H9 (cell line): ENCODE results near the gene KLKB1. TPM values are rescaled to one million over a fixed set of nuclear protein-coding genes. Genes with fewer than 3 reads are reported as not detected.

Experiments
- DNase-seq: peaks from one replicate; pipeline ENCODE4 v3.0.0-alpha.2; 2017
- H2AFZ ChIP-seq: one replicate; pipeline ENCODE4 v1.6.1; 2013; ENCODE audit warnings: mild to moderate bottlenecking, low read length, control low read depth, moderate library complexity
- H2AK5ac ChIP-seq: 2 replicates; pipeline ENCODE4 v1.6.1; 2013; ENCODE audit warnings: low read length, control low read depth, mixed read lengths; ENCODE audit not compliant: insufficient read length
- H2BK120ac ChIP-seq: one replicate; pipeline ENCODE4 v1.6.1; 2013; ENCODE audit warnings: low read depth, mild to moderate bottlenecking, low read length, control low read depth, inconsistent platforms; ENCODE audit not compliant: poor library complexity, severe bottlenecking
- H2BK12ac ChIP-seq: 2 replicates; pipeline ENCODE4 v1.6.1; 2013; ENCODE audit warnings: low read length, control low read depth, mixed read lengths, low read depth; ENCODE audit not compliant: insufficient read length
- H2BK15ac ChIP-seq: 2 replicates; pipeline ENCODE4 v1.6.1; 2013; ENCODE audit warnings: low read depth, low read length, control low read depth
- H2BK20ac ChIP-seq: one replicate; pipeline ENCODE4 v1.6.1; 2013; ENCODE audit warnings: low read depth, mild to moderate bottlenecking, low read length, control low read depth, inconsistent platforms; ENCODE audit not compliant: poor library complexity, severe bottlenecking
- H2BK5ac ChIP-seq: 2 replicates; pipeline ENCODE4 v1.6.1; 2013; ENCODE audit warnings: low read length, control low read depth, mixed read lengths; ENCODE audit not compliant: insufficient read length
- H3K14ac ChIP-seq: 2 replicates; pipeline ENCODE4 v1.6.1; 2013; ENCODE audit warnings: low read length, control low read depth; ENCODE audit not compliant: insufficient read depth
- H3K18ac ChIP-seq: 2 replicates; pipeline ENCODE4 v1.6.1; 2013; ENCODE audit warnings: low read depth, mild to moderate bottlenecking, mixed read lengths, low read length, control low read depth; ENCODE audit not compliant: insufficient read length
- H3K23ac ChIP-seq: 2 replicates; pipeline ENCODE4 v1.6.1; 2013; ENCODE audit warnings: low read length, control low read depth, mixed read lengths, low read depth; ENCODE audit not compliant: insufficient read length
- H3K23me2 ChIP-seq: 2 replicates; pipeline ENCODE4 v1.6.1; 2013; ENCODE audit warnings: low read depth, mild to moderate bottlenecking, mixed read lengths, low read length, control low read depth; ENCODE audit not compliant: insufficient read length, poor library complexity, severe bottlenecking
- H3K27ac ChIP-seq: 2 replicates; pipeline ENCODE4 v1.5.1; 2013; ENCODE audit warnings: low read length, control low read depth, mixed read lengths, low read depth; ENCODE audit not compliant: insufficient read length
- H3K27me3 ChIP-seq: 2 replicates; pipeline ENCODE4 v1.6.1; 2013; ENCODE audit warnings: low read length, control low read depth, inconsistent platforms; ENCODE audit not compliant: insufficient read depth
- H3K4ac ChIP-seq: 2 replicates; pipeline ENCODE4 v1.6.1; 2013; ENCODE audit warnings: low read depth, mild to moderate bottlenecking, control low read depth, inconsistent platforms, low read length, moderate library complexity
- H3K4me1 ChIP-seq: 2 replicates; pipeline ENCODE4 v1.6.1; 2013; ENCODE audit warnings: low read length, control low read depth, inconsistent platforms; ENCODE audit not compliant: insufficient read depth
- H3K4me2 ChIP-seq: 2 replicates; pipeline ENCODE4 v1.6.1; 2013; ENCODE audit warnings: low read length, control low read depth, mixed read lengths; ENCODE audit not compliant: insufficient read length, insufficient read depth
- H3K56ac ChIP-seq: 2 replicates; pipeline ENCODE4 v1.6.1; 2013; ENCODE audit warnings: low read depth, mild to moderate bottlenecking, mixed read lengths, low read length, control low read depth; ENCODE audit not compliant: insufficient read length
- H3K79me1 ChIP-seq: 2 replicates; pipeline ENCODE4 v1.6.1; 2013; ENCODE audit warnings: low read depth, mild to moderate bottlenecking, moderate library complexity, low read length, control low read depth, inconsistent platforms; ENCODE audit not compliant: insufficient read depth, poor library complexity, severe bottlenecking
- H3K79me2 ChIP-seq: 2 replicates; pipeline ENCODE4 v1.6.1; 2013; ENCODE audit warnings: low read length, control low read depth, inconsistent platforms; ENCODE audit not compliant: insufficient read depth
- H3K9ac ChIP-seq: 2 replicates; pipeline ENCODE4 v1.6.1; 2013; ENCODE audit warnings: low read length, control low read depth, mixed read lengths; ENCODE audit not compliant: insufficient read length; ENCODE audit errors: extremely low read depth
- H3K9me3 ChIP-seq: one replicate; pipeline ENCODE4 v1.6.1; 2013; ENCODE audit warnings: low read depth, low read length, inconsistent platforms; ENCODE audit not compliant: control insufficient read depth
- H3T11ph ChIP-seq: one replicate; pipeline ENCODE4 v1.6.1; 2013; ENCODE audit warnings: mild to moderate bottlenecking, low read length, control low read depth, inconsistent platforms
- H4K20me1 ChIP-seq: one replicate; pipeline ENCODE4 v1.6.1; 2013; ENCODE audit not compliant: control insufficient read depth, insufficient read length, insufficient read depth
- H4K5ac ChIP-seq: 2 replicates; pipeline ENCODE4 v1.6.1; 2013; ENCODE audit warnings: low read depth, mild to moderate bottlenecking, mixed read lengths, low read length, control low read depth; ENCODE audit not compliant: insufficient read length
- H4K8ac ChIP-seq: replicated peaks from 2 replicates; pipeline ENCODE4 v1.6.1; 2013; ENCODE audit warnings: low read length, control low read depth, mixed read lengths, low read depth; ENCODE audit not compliant: insufficient read length
- H4K91ac ChIP-seq: 2 replicates; pipeline ENCODE4 v1.6.1; 2013; ENCODE audit warnings: low read depth, mild to moderate bottlenecking, moderate library complexity, mixed read lengths, low read length, control low read depth; ENCODE audit not compliant: insufficient read length
- H3K27ac Mint-ChIP-seq, 3 experiments: 2 replicates in 2 of 3; 3 replicates in 1 of 3; pipeline ENCODE4 v1.8.0; 2020 to 2021; ENCODE audit warnings: mixed read lengths in 3 of 3, mild to moderate bottlenecking in 1 of 3, moderate library complexity in 1 of 3
- H3K27me3 Mint-ChIP-seq: 2 replicates; pipeline ENCODE4 v1.8.0; 2021; ENCODE audit warnings: low read depth, mild to moderate bottlenecking, moderate library complexity, mixed read lengths
- H3K36me3 Mint-ChIP-seq, 3 experiments: 2 replicates in 2 of 3; 3 replicates in 1 of 3; pipeline ENCODE4 v1.8.0; 2020 to 2021; ENCODE audit warnings: low read depth in 3 of 3, mixed read lengths in 3 of 3; ENCODE audit not compliant: insufficient read depth in 1 of 3
- H3K4me1 Mint-ChIP-seq, 2 experiments: 2 replicates each; pipeline ENCODE4 v1.8.0; 2020; ENCODE audit warnings: mixed read lengths in 2 of 2
- H3K4me3 Mint-ChIP-seq, 2 experiments: 2 replicates in 1 of 2; 3 replicates in 1 of 2; pipeline ENCODE4 v1.8.0; 2020 to 2021; ENCODE audit warnings: mild to moderate bottlenecking in 2 of 2, mixed read lengths in 2 of 2, moderate library complexity in 1 of 2
- H3K9me3 Mint-ChIP-seq, 2 experiments: 2 replicates in 1 of 2; 3 replicates in 1 of 2; pipeline ENCODE4 v1.8.0; 2020; ENCODE audit warnings: mild to moderate bottlenecking in 2 of 2, mixed read lengths in 2 of 2, moderate library complexity in 1 of 2
- CTCF ChIP-seq: fragments of 200-600 bp; sonication (generic); conservative IDR thresholded peaks from 3 replicates; pipeline ENCODE4 v1.8.0; 2021; ENCODE audit warnings: antibody characterized with exemption, mild to moderate bottlenecking
- WGBS: extraction: QIAGEN DNeasy Blood & Tissue Kit; methylation state at CpG from one replicate; pipeline ENCODE4 v1.1.7; 2013; ENCODE audit warnings: missing lambda C conversion rate, low lambda C conversion rate, mixed read lengths; ENCODE audit not compliant: insufficient read length; ENCODE audit errors: extremely low coverage; 5-methylcytosine and 5-hydroxymethylcytosine counted together
- total RNA-seq: library from RNA; stranded (reverse); gene quantifications from 2 replicates; pipeline ENCODE4 v1.2.1, GENCODE V29; 2021

KLKB1 gene
- total RNA-seq, 1 experiment from 2014 or later, result 21.8 TPM

GRCh38 chr4:186248643-186249042 is 21.3 kb downstream of the KLKB1 start:
- no peak overlapping the region for H4K5ac ChIP-seq
- no peak overlapping the region for H3K23ac ChIP-seq
- H4K8ac ChIP-seq, result no peak overlapping the region
- H3K27ac ChIP-seq, result peak overlapping the region; percentile 99
- Mint-ChIP-seq H3K27ac (peak overlapping the region; percentile 71 to 99 (median 98)), H3K4me3 (peak overlapping the region; percentile 40 to 55; a peak in 3 of 5 replicates), H3K36me3 (peaks cover 2 to 11% (median 3%) of the 10 kb centered on the region in 3 experiments; a peak in 4 of 7 replicates), H3K9me3 (peaks cover 2 to 3% of the 10 kb centered on the region in 2 experiments), H3K4me1 (peaks cover 44 to 54% of the 10 kb centered on the region in 2 experiments), H3K27me3 (no peaks in the 10 kb centered on the region; the same call in 1 of the 2 replicates)
- no peak overlapping the region for H2BK5ac ChIP-seq
- no CpG with 5 or more reads among the region's 1 CpG for WGBS
- no peak overlapping the region for H3K9ac ChIP-seq
- H3K4me2 ChIP-seq, result no peak overlapping the region
- no peak overlapping the region for H2BK120ac ChIP-seq
- no peak overlapping the region for H2AK5ac ChIP-seq
- no peak overlapping the region for H2AFZ ChIP-seq
- no peak overlapping the region for H3T11ph ChIP-seq
- no peak for DNase-seq
- no peaks in the 10 kb centered on the region for H3K27me3 ChIP-seq
- H3K14ac ChIP-seq, result no peak overlapping the region
- no peak overlapping the region for H4K91ac ChIP-seq
- H2BK12ac ChIP-seq, result no peak overlapping the region
- H3K79me2 ChIP-seq, result peaks cover 18% of the 10 kb centered on the region; the same call in 1 of the 2 replicates
- TF ChIP-seq CTCF, result no peak
- H3K4ac ChIP-seq, result no peak overlapping the region
- H3K23me2 ChIP-seq, result no peaks in the 10 kb centered on the region
- no peaks in the 10 kb centered on the region for H3K9me3 ChIP-seq
- no peak overlapping the region for H2BK15ac ChIP-seq
- no peak overlapping the region for H2BK20ac ChIP-seq
- H4K20me1 ChIP-seq, result peaks cover 2% of the 10 kb centered on the region
- H3K56ac ChIP-seq, result no peak overlapping the region
- H3K18ac ChIP-seq, result no peak overlapping the region
- peaks cover 13% of the 10 kb centered on the region for H3K4me1 ChIP-seq
- H3K79me1 ChIP-seq, result no peaks in the 10 kb centered on the region
